Activated T-helper 1 cell treated with anti-CD3 and anti-CD28 coated beads, Interleukin-12 subunit alpha, Interleukin-12 subunit beta, Interleukin-2, Interleukin-4 antibody, amounts not matched to agents 30 ng/mL and 10 ng/mL and 1 ng/mL, durations not matched to agents 14 hours and 24 hours and 36 hours (primary cell): Measurements from ENCODE around the gene HDGFL2. TPM values are rescaled to one million over a fixed set of nuclear protein-coding genes. Genes with fewer than 3 reads are reported as not detected.

Experiments used
- DNase-seq: peaks from one replicate; pipeline ENCODE4 v3.0.0; 2021; ENCODE audit warnings: low spot score
- H3K27ac Mint-ChIP-seq: one replicate; pipeline ENCODE4 v1.8.0; 2021; ENCODE audit warnings: mild to moderate bottlenecking, mixed read lengths
- H3K27me3 Mint-ChIP-seq: one replicate; pipeline ENCODE4 v1.8.0; 2022; ENCODE audit warnings: mild to moderate bottlenecking, moderate library complexity, mixed read lengths; ENCODE audit not compliant: insufficient read depth
- H3K36me3 Mint-ChIP-seq: one replicate; pipeline ENCODE4 v1.8.0; 2021; ENCODE audit warnings: low read depth, mixed read lengths
- H3K4me1 Mint-ChIP-seq: one replicate; pipeline ENCODE4 v1.8.0; 2021; ENCODE audit warnings: low read depth, mixed read lengths
- H3K4me3 Mint-ChIP-seq: one replicate; pipeline ENCODE4 v1.8.0; 2021; ENCODE audit warnings: mild to moderate bottlenecking, moderate library complexity, mixed read lengths
- H3K9me3 Mint-ChIP-seq: one replicate; pipeline ENCODE4 v1.8.0; 2021; ENCODE audit warnings: mixed read lengths
- intact Hi-C: fragments of 100-400 bp; cut with micrococcal nuclease; formaldehyde crosslinking; loops from one replicate; pipeline ENCODE4 v1.15.1; 2024
- total RNA-seq: library from RNA; stranded (reverse); gene quantifications from 2 replicates; pipeline ENCODE4 v1.2.3, GENCODE V29; 2022

Gene HDGFL2
- total RNA-seq, 1 donor from 2014 or later = 66.4 TPM

DNA sequence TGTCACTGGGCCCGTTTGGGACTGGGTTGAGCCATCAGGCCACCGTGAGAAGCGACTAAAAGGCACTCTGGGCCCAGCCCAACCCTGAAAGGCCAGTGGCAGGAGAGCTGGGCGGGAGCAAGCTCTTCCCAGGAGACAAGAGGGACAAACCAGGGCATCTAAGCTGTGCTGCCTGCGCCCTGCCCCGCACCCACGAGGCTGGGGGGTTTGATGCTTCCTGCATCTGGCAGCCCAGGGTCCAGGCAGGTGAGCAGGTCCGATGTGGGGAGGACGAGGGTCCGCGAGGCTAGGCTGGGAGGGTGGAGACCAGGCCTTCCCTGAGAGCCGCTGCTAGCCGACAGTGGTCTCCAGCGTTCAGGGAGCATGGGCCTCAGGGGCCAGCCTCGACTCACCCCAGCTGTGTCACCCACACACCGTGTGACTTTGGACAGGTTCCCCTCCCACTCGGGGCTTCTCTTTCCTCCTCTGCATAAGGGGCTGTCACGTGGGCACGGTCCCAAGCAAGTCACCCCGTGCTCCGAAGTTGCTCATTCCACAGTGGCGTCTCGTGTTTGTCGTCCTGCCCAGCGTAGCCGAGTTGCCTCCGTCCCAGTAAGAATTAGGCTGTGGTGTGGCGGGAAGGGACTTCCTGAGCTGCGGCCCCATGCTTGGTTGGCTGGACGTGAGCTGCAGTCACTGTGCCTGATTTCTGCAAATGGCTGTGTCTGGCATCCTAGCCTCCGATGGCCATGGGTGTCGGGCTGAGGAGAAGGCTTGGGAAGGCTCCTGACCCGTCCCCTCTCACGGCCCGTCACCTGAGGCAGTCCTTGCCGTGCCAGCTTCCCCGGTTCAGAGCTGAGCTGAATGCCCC, 30.4 kb downstream of the HDGFL2 start:
- H3K9me3 Mint-ChIP-seq = no peaks in the 10 kb centered on the region
- peaks cover 3% of the 10 kb centered on the region for H3K36me3 Mint-ChIP-seq
- no peak overlapping the region for H3K27ac Mint-ChIP-seq
- no peaks in the 10 kb centered on the region for H3K27me3 Mint-ChIP-seq
- intact Hi-C loops = no loop called here
- no peak for DNase-seq
- H3K4me3 Mint-ChIP-seq = no peak overlapping the region
- peaks cover 9% of the 10 kb centered on the region for H3K4me1 Mint-ChIP-seq

- intact Hi-C loops = no loop called here
- H3K27ac Mint-ChIP-seq = no peak overlapping the region
- no peak for DNase-seq
- H3K9me3 Mint-ChIP-seq = no peaks in the 10 kb centered on the region
- H3K36me3 Mint-ChIP-seq = peaks cover 3% of the 10 kb centered on the region
- H3K27me3 Mint-ChIP-seq = no peaks in the 10 kb centered on the region
- no peak overlapping the region for H3K4me3 Mint-ChIP-seq
- peaks cover 9% of the 10 kb centered on the region for H3K4me1 Mint-ChIP-seq
These were observed 31.2 kb downstream of the HDGFL2 start for GRCh38 chr19:4503132-4503824.

DNA sequence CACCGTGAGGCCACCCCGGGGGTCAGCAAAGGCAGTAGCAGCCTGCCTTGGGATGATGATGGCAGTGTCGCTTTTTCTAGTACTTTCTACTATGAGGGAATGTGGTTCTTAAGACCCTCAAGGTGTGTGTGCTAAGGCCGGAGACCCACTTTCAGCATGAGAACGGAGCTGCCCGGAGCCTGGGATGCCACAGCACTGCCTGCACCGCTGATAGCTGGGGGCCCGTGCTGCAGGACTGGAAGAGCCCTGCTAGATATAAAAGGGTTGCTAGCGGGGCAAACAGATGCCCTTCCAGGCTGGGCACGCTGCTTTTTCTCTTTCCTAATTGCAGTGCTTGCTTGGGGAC, 31.7 kb downstream of the HDGFL2 start:
- no peaks in the 10 kb centered on the region for H3K9me3 Mint-ChIP-seq
- peaks cover 9% of the 10 kb centered on the region for H3K4me1 Mint-ChIP-seq
- H3K4me3 Mint-ChIP-seq = no peak overlapping the region
- no peak for DNase-seq
- intact Hi-C loops = no loop called here
- H3K27me3 Mint-ChIP-seq = no peaks in the 10 kb centered on the region
- peaks cover 3% of the 10 kb centered on the region for H3K36me3 Mint-ChIP-seq
- no peak overlapping the region for H3K27ac Mint-ChIP-seq

GRCh38 chr19:4504297-4504701, 32.2 kb downstream of the HDGFL2 start:
- no peak overlapping the region for H3K27ac Mint-ChIP-seq
- H3K9me3 Mint-ChIP-seq = no peaks in the 10 kb centered on the region
- intact Hi-C loops = no loop called here
- peaks cover 3% of the 10 kb centered on the region for H3K36me3 Mint-ChIP-seq
- no peaks in the 10 kb centered on the region for H3K27me3 Mint-ChIP-seq
- H3K4me3 Mint-ChIP-seq = no peak overlapping the region
- no peak for DNase-seq
- H3K4me1 Mint-ChIP-seq = peaks cover 9% of the 10 kb centered on the region

- DNase-seq = no peak
- no peak overlapping the region for H3K4me3 Mint-ChIP-seq
- intact Hi-C loops = no loop called here
- H3K36me3 Mint-ChIP-seq = peaks cover 3% of the 10 kb centered on the region
- H3K27ac Mint-ChIP-seq = no peak overlapping the region
- H3K9me3 Mint-ChIP-seq = no peaks in the 10 kb centered on the region
- peaks cover 9% of the 10 kb centered on the region for H3K4me1 Mint-ChIP-seq
- H3K27me3 Mint-ChIP-seq = no peaks in the 10 kb centered on the region
These were observed 32.9 kb downstream of the HDGFL2 start for GRCh38 chr19:4504891-4505569.

GRCh38 chr19:4505570-4506448, 33.7 kb downstream of the HDGFL2 start:
- DNase-seq = no peak
- peaks cover 3% of the 10 kb centered on the region for H3K36me3 Mint-ChIP-seq
- H3K9me3 Mint-ChIP-seq = no peaks in the 10 kb centered on the region
- H3K4me1 Mint-ChIP-seq = peaks cover 9% of the 10 kb centered on the region
- H3K27ac Mint-ChIP-seq = peak overlapping the region; percentile 59
- H3K4me3 Mint-ChIP-seq = no peak overlapping the region
- intact Hi-C loops = no loop called here
- H3K27me3 Mint-ChIP-seq = no peaks in the 10 kb centered on the region

GRCh38 chr19:4506449-4507149, 34.5 kb downstream of the HDGFL2 start:
- H3K4me1 Mint-ChIP-seq = peaks cover 9% of the 10 kb centered on the region
- no peak for DNase-seq
- no peaks in the 10 kb centered on the region for H3K9me3 Mint-ChIP-seq
- intact Hi-C loops = no loop called here
- no peaks in the 10 kb centered on the region for H3K27me3 Mint-ChIP-seq
- no peak overlapping the region for H3K4me3 Mint-ChIP-seq
- H3K27ac Mint-ChIP-seq = peak overlapping the region; percentile 59
- peaks cover 3% of the 10 kb centered on the region for H3K36me3 Mint-ChIP-seq

DNA sequence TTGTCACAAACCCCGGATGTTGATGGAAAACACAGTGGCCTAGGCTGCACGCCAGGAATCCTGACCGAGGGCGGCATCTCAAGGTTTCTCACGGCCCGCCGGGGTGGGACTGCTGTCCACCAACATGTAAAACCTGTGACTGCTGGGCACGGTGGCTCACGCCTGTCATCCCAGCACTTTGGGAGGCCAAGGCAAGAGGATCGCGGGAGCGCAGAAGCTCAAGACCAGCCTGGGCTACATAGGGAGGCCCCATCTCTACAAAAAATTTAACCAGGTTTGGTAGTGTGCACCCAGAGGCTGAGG, 35.0 kb downstream of the HDGFL2 start:
- H3K4me3 Mint-ChIP-seq = no peak overlapping the region
- no peak overlapping the region for H3K27ac Mint-ChIP-seq
- peaks cover 9% of the 10 kb centered on the region for H3K4me1 Mint-ChIP-seq
- peaks cover 3% of the 10 kb centered on the region for H3K36me3 Mint-ChIP-seq
- intact Hi-C loops = no loop called here
- H3K27me3 Mint-ChIP-seq = no peaks in the 10 kb centered on the region
- DNase-seq = no peak
- no peaks in the 10 kb centered on the region for H3K9me3 Mint-ChIP-seq

DNA sequence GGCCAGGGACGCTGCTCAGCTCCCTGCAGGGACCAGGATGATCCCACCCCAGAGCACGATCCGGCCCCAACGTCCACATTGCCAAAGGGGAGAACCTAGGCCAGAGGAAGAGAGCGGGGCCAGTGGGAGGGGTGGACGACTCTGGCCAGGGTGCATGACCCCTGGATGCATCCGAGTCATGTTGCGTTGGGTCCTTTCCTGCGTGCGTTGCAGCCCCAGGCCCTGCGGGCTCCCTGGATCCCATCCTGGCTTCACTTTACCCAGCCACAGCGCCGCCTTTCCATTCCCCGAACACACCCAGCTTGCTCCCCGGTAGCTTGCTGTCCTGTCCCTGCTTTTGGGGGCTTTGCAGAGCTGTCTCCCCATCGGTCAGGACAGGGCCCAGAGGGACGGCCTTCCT, 35.7 kb downstream of the HDGFL2 start:
- Mint-ChIP-seq H3K4me3 (no peak overlapping the region), H3K27ac (no peak overlapping the region), H3K36me3 (peaks cover 3% of the 10 kb centered on the region), H3K9me3 (no peaks in the 10 kb centered on the region), H3K4me1 (peaks cover 9% of the 10 kb centered on the region), H3K27me3 (no peaks in the 10 kb centered on the region)
- intact Hi-C loops = no loop called here
- DNase-seq = no peak

GRCh38 chr19:4508698-4509097, 36.6 kb downstream of the HDGFL2 start:
- no peaks in the 10 kb centered on the region for H3K27me3 Mint-ChIP-seq
- peaks cover 9% of the 10 kb centered on the region for H3K4me1 Mint-ChIP-seq
- no peak overlapping the region for H3K27ac Mint-ChIP-seq
- H3K4me3 Mint-ChIP-seq = no peak overlapping the region
- no peaks in the 10 kb centered on the region for H3K9me3 Mint-ChIP-seq
- no peak for DNase-seq
- intact Hi-C loops = no loop called here
- H3K36me3 Mint-ChIP-seq = peaks cover 3% of the 10 kb centered on the region

DNA sequence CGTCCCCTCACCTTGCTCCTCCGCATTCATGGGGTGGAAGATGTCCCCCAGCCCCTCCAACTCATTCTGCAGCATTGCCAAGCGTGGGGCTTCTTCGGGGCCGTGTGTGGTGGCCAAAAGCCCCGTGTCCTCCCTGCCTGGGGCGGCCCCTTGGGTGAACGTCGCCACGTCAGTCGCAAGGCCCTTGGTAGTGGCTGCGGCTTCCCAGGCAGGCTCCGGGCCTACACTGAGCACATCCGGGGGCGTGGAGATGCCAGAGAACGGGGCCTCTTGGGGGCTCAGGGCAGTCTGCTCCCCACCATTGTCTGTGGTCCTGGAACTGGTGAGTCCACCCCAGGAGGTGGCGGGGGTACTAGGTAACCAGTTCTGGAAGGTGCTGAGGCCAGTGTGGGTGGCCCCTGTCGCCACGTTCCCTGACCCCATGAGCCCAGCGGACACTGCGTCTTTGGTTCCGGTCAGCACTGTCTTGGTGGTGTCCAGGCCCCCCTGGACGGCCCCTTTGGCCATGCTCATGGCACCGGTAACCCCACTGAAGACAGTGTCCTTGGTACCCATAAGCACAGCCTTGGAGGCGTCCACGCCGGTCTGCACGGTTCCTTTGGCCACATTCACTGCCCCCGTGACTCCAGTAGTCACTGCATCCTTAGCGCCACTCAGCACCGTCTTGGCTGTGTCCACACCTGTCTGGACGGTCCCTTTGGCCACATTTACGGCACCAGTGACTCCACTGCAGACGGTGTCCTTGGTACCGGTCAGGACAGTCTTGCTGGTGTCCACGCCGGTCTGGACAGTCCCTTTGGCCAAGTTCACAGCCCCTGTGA, 38.5 kb downstream of the HDGFL2 start:
- H3K36me3 Mint-ChIP-seq = peaks cover 3% of the 10 kb centered on the region
- H3K27me3 Mint-ChIP-seq = no peaks in the 10 kb centered on the region
- H3K27ac Mint-ChIP-seq = no peak overlapping the region
- intact Hi-C loops = no loop called here
- H3K9me3 Mint-ChIP-seq = no peaks in the 10 kb centered on the region
- no peak for DNase-seq
- no peak overlapping the region for H3K4me3 Mint-ChIP-seq
- H3K4me1 Mint-ChIP-seq = peaks cover 9% of the 10 kb centered on the region
